GM10847 (cell line): Measurements from ENCODE around the gene SLC30A1.

ENCODE experiments used
- POLR2A ChIP-seq: IDR thresholded peaks from 2 replicates; pipeline ENCODE4 v1.6.1; 2011; ENCODE audit not compliant: insufficient read length; ENCODE audit errors: extremely low read depth

The SLC30A1 gene

GRCh38 chr1:211599250-211599649 lies 20.3 kb upstream of the SLC30A1 start:
- TF ChIP-seq POLR2A: no peak

- no peak for TF ChIP-seq POLR2A
Measured at GRCh38 chr1:211598514-211598913, 19.6 kb upstream of the SLC30A1 start.

GRCh38 chr1:211596418-211597181 lies 17.6 kb upstream of the SLC30A1 start:
- no peak for TF ChIP-seq POLR2A

- TF ChIP-seq POLR2A: no peak
Measured at GRCh38 chr1:211595419-211595818, 16.5 kb upstream of the SLC30A1 start.

GRCh38 chr1:211591980-211592493 lies 13.1 kb upstream of the SLC30A1 start:
- TF ChIP-seq POLR2A: no peak

- TF ChIP-seq POLR2A: no peak
Measured at GRCh38 chr1:211589782-211590721, 11.1 kb upstream of the SLC30A1 start.

- TF ChIP-seq POLR2A: no peak
Measured at GRCh38 chr1:211588711-211589110, 9.8 kb upstream of the SLC30A1 start.

- no peak for TF ChIP-seq POLR2A
Measured at GRCh38 chr1:211587123-211587522, 8.2 kb upstream of the SLC30A1 start.

GRCh38 chr1:211586538-211586937 lies 7.6 kb upstream of the SLC30A1 start:
- TF ChIP-seq POLR2A: no peak

GRCh38 chr1:211583011-211583992 lies 4.3 kb upstream of the SLC30A1 start:
- no peak for TF ChIP-seq POLR2A

- TF ChIP-seq POLR2A: no peak
Measured at GRCh38 chr1:211581526-211581925, 2.6 kb upstream of the SLC30A1 start.

GRCh38 chr1:211580303-211580687 lies 1.3 kb upstream of the SLC30A1 start:
- no peak for TF ChIP-seq POLR2A

- TF ChIP-seq POLR2A: peak; percentile 25
Measured at GRCh38 chr1:211579440-211580302, 710 bp upstream of the SLC30A1 start.
